ENCODE results near the gene IGFLR1. TPM values are rescaled to one million over a fixed set of nuclear protein-coding genes. Genes with fewer than 3 reads are reported as not detected.

Gene IGFLR1
- total RNA-seq, 1 donor = 18.9 TPM

Other genes with a start within 250 kb of the IGFLR1 start
- gene DMKN, start 228.8 kb downstream of the IGFLR1 start, total RNA-seq = 1.6 TPM
- not detected for gene SBSN, start 214.1 kb downstream of the IGFLR1 start, total RNA-seq
- gene GAPDHS, start 209.0 kb downstream of the IGFLR1 start, total RNA-seq = not detected
- gene TMEM147, start 196.8 kb downstream of the IGFLR1 start, total RNA-seq = 71.9 TPM
- not detected for gene ATP4A, start 178.8 kb downstream of the IGFLR1 start, total RNA-seq
- gene PMIS2, start 156.3 kb downstream of the IGFLR1 start, total RNA-seq = not detected
- gene HAUS5, start 129.7 kb downstream of the IGFLR1 start, total RNA-seq = 23.4 TPM
- gene RBM42, start 113.4 kb downstream of the IGFLR1 start, total RNA-seq = 47.7 TPM
- gene ETV2, start 100.7 kb downstream of the IGFLR1 start, total RNA-seq = 1.1 TPM
- 399 TPM for gene COX6B1, start 94.1 kb downstream of the IGFLR1 start, total RNA-seq
- not detected for gene UPK1A, start 75.9 kb downstream of the IGFLR1 start, total RNA-seq
- gene ZBTB32, start 37.9 kb downstream of the IGFLR1 start, total RNA-seq = under 0.01 TPM
- 28.8 TPM for gene KMT2B, start 24.4 kb downstream of the IGFLR1 start, total RNA-seq
- gene U2AF1L4, start 3.0 kb upstream of the IGFLR1 start, total RNA-seq = 12.1 TPM
- 14.3 TPM for gene PSENEN, start 3.2 kb upstream of the IGFLR1 start, total RNA-seq
- gene LIN37, start 6.1 kb upstream of the IGFLR1 start, total RNA-seq = 11.6 TPM
- gene HSPB6, start 14.6 kb upstream of the IGFLR1 start, total RNA-seq = 0.27 TPM
- 13.5 TPM for gene PROSER3, start 15.7 kb upstream of the IGFLR1 start, total RNA-seq
- 37.2 TPM for gene ARHGAP33, start 33.1 kb upstream of the IGFLR1 start, total RNA-seq
- not detected for gene PRODH2, start 70.4 kb upstream of the IGFLR1 start, total RNA-seq
- not detected for gene NPHS1, start 110.1 kb upstream of the IGFLR1 start, total RNA-seq
- not detected for gene KIRREL2, start 114.5 kb upstream of the IGFLR1 start, total RNA-seq
- not detected for gene APLP1, start 126.1 kb upstream of the IGFLR1 start, total RNA-seq
- 50.1 TPM for gene NFKBID, start 158.1 kb upstream of the IGFLR1 start, total RNA-seq
- gene HCST, start 160.1 kb upstream of the IGFLR1 start, total RNA-seq = 63.3 TPM
- 25.0 TPM for gene TYROBP, start 165.8 kb upstream of the IGFLR1 start, total RNA-seq
- 2.4 TPM for gene LRFN3, start 193.9 kb upstream of the IGFLR1 start, total RNA-seq